Kidney epithelial cell (primary cell): Measurements from ENCODE around the gene TLE5. TPM values are rescaled to one million over a fixed set of nuclear protein-coding genes. Genes with fewer than 3 reads are reported as not detected.

Source experiments
- DNase-seq: peaks from one replicate; pipeline ENCODE4 v3.0.0-alpha.2; 2010; ENCODE audit warnings: low read depth
- H3K27me3 ChIP-seq: 2 replicates; pipeline ENCODE4 v1.6.0; 2011; ENCODE audit warnings: low read length; ENCODE audit not compliant: control insufficient read depth, insufficient read depth
- H3K36me3 ChIP-seq: 2 replicates; pipeline ENCODE4 v1.5.1; 2011; ENCODE audit warnings: low read length; ENCODE audit not compliant: control insufficient read depth, insufficient read depth
- H3K4me3 ChIP-seq: 2 replicates; pipeline ENCODE4 v1.5.1; 2011; ENCODE audit warnings: low read depth, mild to moderate bottlenecking, control low read depth, low read length
- CTCF ChIP-seq: IDR thresholded peaks from 2 replicates; pipeline ENCODE4 v1.5.1; 2011; ENCODE audit warnings: mild to moderate bottlenecking, moderate library complexity, low read length, control low read depth, inconsistent platforms; ENCODE audit not compliant: insufficient read depth, poor library complexity, severe bottlenecking
- total RNA-seq: library from RNA; depleted of rRNA; stranded (reverse); fragments of >200 nt; gene quantifications from 2 replicates; pipeline ENCODE4 v1.2.3, GENCODE V29; 2015

TLE5 gene
- total RNA-seq, result 340 and 353 TPM in 2 replicates

GRCh38 chr19:3062165-3063105 lies at the start of gene TLE5:
Gene TLE5, minus strand, starts transcription at chr19:3062495. Its CDS starts 295 bp downstream, at chr19:3062200.
- DNase-seq, result no peak

GRCh38 chr19:3111586-3112247 lies 49.4 kb upstream of the TLE5 start:
- TF ChIP-seq CTCF, result no peak
- Histone ChIP-seq H3K4me3 (no peak overlapping the region), H3K36me3 (no peaks in the 10 kb centered on the region), H3K27me3 (no peaks in the 10 kb centered on the region)
- DNase-seq, result no peak

More at GRCh38 chr19:3062165-3063105, at the start of gene TLE5:
- no peak for TF ChIP-seq CTCF
- H3K4me3 ChIP-seq, result peak within 1 kb of the TSS; percentile 74
- H3K27me3 ChIP-seq, result no peaks in the 10 kb centered on the region
- peaks cover 3% of the 10 kb centered on the region for H3K36me3 ChIP-seq

- Histone ChIP-seq H3K27me3 (no peaks in the 10 kb centered on the region), H3K4me3 (no peak overlapping the region), H3K36me3 (no peaks in the 10 kb centered on the region)
- no peak for TF ChIP-seq CTCF
- DNase-seq, result no peak
Measured at GRCh38 chr19:3110126-3110825, 48.0 kb upstream of the TLE5 start.

GRCh38 chr19:3109491-3109890 lies 47.2 kb upstream of the TLE5 start:
- TF ChIP-seq CTCF, result no peak
- no peaks in the 10 kb centered on the region for H3K27me3 ChIP-seq
- no peak overlapping the region for H3K4me3 ChIP-seq
- DNase-seq, result no peak
- H3K36me3 ChIP-seq, result no peaks in the 10 kb centered on the region

GRCh38 chr19:3108775-3109174 lies 46.5 kb upstream of the TLE5 start:
- no peaks in the 10 kb centered on the region for H3K36me3 ChIP-seq
- no peak overlapping the region for H3K4me3 ChIP-seq
- DNase-seq, result no peak
- TF ChIP-seq CTCF, result peak; percentile 87
- no peaks in the 10 kb centered on the region for H3K27me3 ChIP-seq
